SK-N-SH treated with all-trans-retinoic acid at 6 μM for 48 hours (cell line): ENCODE results near the gene SPON1.

Experiments used
- ATAC-seq: fragments of 200-7000 bp; cut with Tn5 transposase; 3 replicates; pipeline ENCODE4 v1.9.1; 2020; ENCODE audit warnings: mild to moderate bottlenecking, moderate library complexity
- ARNTL ChIP-seq: fragments of 450-650 bp; formaldehyde crosslinking; IDR thresholded peaks from 2 replicates; pipeline ENCODE4 v1.5.0; 2020; ENCODE audit warnings: low read depth, mild to moderate bottlenecking, moderate library complexity, borderline replicate concordance
- BACH2 ChIP-seq: fragments of 250-450 bp; sonication (Bioruptor Pico); IDR thresholded peaks from 2 replicates; pipeline ENCODE4 v1.9.0; 2021; ENCODE audit warnings: mild to moderate bottlenecking, borderline replicate concordance
- CREB5 ChIP-seq: fragments of 250-450 bp; sonication (Bioruptor Pico); IDR thresholded peaks from 2 replicates; pipeline ENCODE4 v1.5.1; 2020; ENCODE audit warnings: low read depth, mild to moderate bottlenecking, moderate library complexity
- CSDC2 ChIP-seq: fragments of 250-450 bp; sonication (Bioruptor Pico); IDR thresholded peaks from 2 replicates; pipeline ENCODE4 v1.5.0; 2020; ENCODE audit warnings: mild to moderate bottlenecking, moderate library complexity
- CSRNP3 ChIP-seq: fragments of 250-450 bp; sonication (Bioruptor Pico); IDR thresholded peaks from 2 replicates; pipeline ENCODE4 v1.5.1; 2021; ENCODE audit warnings: mild to moderate bottlenecking, moderate library complexity
- ESRRG ChIP-seq: fragments of 250-450 bp; sonication (Bioruptor Pico); IDR thresholded peaks from 2 replicates; pipeline ENCODE4 v1.6.1; 2021; ENCODE audit warnings: mild to moderate bottlenecking
- GLIS3 ChIP-seq: fragments of 250-450 bp; sonication (Bioruptor Pico); IDR thresholded peaks from 2 replicates; pipeline ENCODE4 v1.5.0; 2020; ENCODE audit warnings: mild to moderate bottlenecking, moderate library complexity
- ISL1 ChIP-seq: fragments of 250-450 bp; sonication (Bioruptor Pico); IDR thresholded peaks from 2 replicates; pipeline ENCODE4 v2.1.2; 2022; ENCODE audit warnings: mild to moderate bottlenecking, moderate library complexity
- OSR1 ChIP-seq: fragments of 250-450 bp; sonication (Bioruptor Pico); IDR thresholded peaks from 2 replicates; pipeline ENCODE4 v1.8.0; 2022; ENCODE audit warnings: moderate library complexity, mild to moderate bottlenecking, inconsistent platforms
- PATZ1 ChIP-seq: fragments of 250-450 bp; sonication (Bioruptor Pico); IDR thresholded peaks from 2 replicates; pipeline ENCODE4 v1.8.0; 2020; ENCODE audit warnings: mild to moderate bottlenecking, moderate library complexity, borderline replicate concordance
- PPARA ChIP-seq: fragments of 250-450 bp; sonication (Bioruptor Pico); IDR thresholded peaks from 2 replicates; pipeline ENCODE4 v1.5.0; 2020; ENCODE audit warnings: mild to moderate bottlenecking, borderline replicate concordance
- RARB ChIP-seq: fragments of 250-450 bp; sonication (Bioruptor Pico); IDR thresholded peaks from 2 replicates; pipeline ENCODE4 v1.8.0; 2021; ENCODE audit warnings: mild to moderate bottlenecking, moderate library complexity
- SNAI2 ChIP-seq: fragments of 250-450 bp; sonication (Bioruptor Pico); IDR thresholded peaks from 2 replicates; pipeline ENCODE4 v1.5.0; 2020; ENCODE audit warnings: mild to moderate bottlenecking, moderate library complexity
- TCF4 ChIP-seq: fragments of 250-450 bp; sonication (Bioruptor Pico); IDR thresholded peaks from 2 replicates; pipeline ENCODE4 v1.8.0; 2021; ENCODE audit warnings: mild to moderate bottlenecking, moderate library complexity, borderline replicate concordance
- TOX ChIP-seq: fragments of 250-450 bp; sonication (Bioruptor Pico); IDR thresholded peaks from 2 replicates; pipeline ENCODE4 v1.8.0; 2021; ENCODE audit warnings: mild to moderate bottlenecking, moderate library complexity, borderline replicate concordance
- TSHZ2 ChIP-seq: fragments of 250-450 bp; sonication (Bioruptor Pico); IDR thresholded peaks from 2 replicates; pipeline ENCODE4 v1.5.0; 2020; ENCODE audit warnings: mild to moderate bottlenecking, moderate library complexity
- ZC3H10 ChIP-seq: fragments of 250-450 bp; sonication (Bioruptor Pico); IDR thresholded peaks from 2 replicates; pipeline ENCODE4 v1.5.1; 2021; ENCODE audit warnings: mild to moderate bottlenecking, moderate library complexity
- ZFP3 ChIP-seq: fragments of 250-450 bp; sonication (Bioruptor Pico); IDR thresholded peaks from 2 replicates; pipeline ENCODE4 v1.5.0; 2020; ENCODE audit warnings: mild to moderate bottlenecking, moderate library complexity
- ZFP30 ChIP-seq: fragments of 450-650 bp; formaldehyde crosslinking; IDR thresholded peaks from 2 replicates; pipeline ENCODE4 v1.5.0; 2022; ENCODE audit warnings: mild to moderate bottlenecking, moderate library complexity
- ZNF565 ChIP-seq: fragments of 450-650 bp; formaldehyde crosslinking; conservative IDR thresholded peaks from 2 replicates; pipeline ENCODE4 v1.5.0; 2020; ENCODE audit warnings: low read depth, mild to moderate bottlenecking, moderate library complexity
- ZNF70 ChIP-seq: fragments of 450-650 bp; formaldehyde crosslinking; IDR thresholded peaks from 2 replicates; pipeline ENCODE4 v1.5.0; 2020; ENCODE audit warnings: mild to moderate bottlenecking, moderate library complexity
- ZNF8 ChIP-seq: fragments of 450-650 bp; formaldehyde crosslinking; IDR thresholded peaks from 2 replicates; pipeline ENCODE4 v1.5.0; 2020; ENCODE audit warnings: mild to moderate bottlenecking, moderate library complexity
- TF ChIP-seq, protein P1 (sequence below): fragments of 250-450 bp; sonication (Bioruptor Pico); IDR thresholded peaks from 2 replicates; pipeline ENCODE4 v1.8.0; 2021; ENCODE audit warnings: low read depth, mild to moderate bottlenecking, moderate library complexity, borderline replicate concordance

SPON1 gene

GRCh38 chr11:14240951-14241350, 278.4 kb downstream of the SPON1 start:
- ATAC-seq: no peak
- TF ChIP-seq BACH2 (CRISPR knock-in tag): no peak

DNA sequence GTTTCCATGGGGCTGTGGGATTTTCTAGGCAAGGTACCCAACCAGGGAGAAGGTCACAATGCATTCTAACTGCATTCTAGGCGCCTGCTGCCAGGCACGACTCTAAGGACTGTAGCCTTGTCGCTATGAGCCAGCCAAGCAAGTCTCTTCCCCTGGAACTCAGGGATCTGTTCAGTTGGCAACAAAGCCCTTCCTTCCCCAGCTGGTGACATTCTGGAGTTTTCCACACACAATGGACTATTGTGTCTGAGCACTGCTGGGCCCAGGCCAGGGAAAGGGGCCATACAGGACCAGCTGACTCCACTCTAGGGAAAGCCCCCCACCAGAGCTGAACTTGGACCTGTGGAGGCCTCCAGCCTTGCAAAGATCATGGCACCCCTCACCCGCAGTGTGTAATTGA, 279.7 kb downstream of the SPON1 start:
- TF ChIP-seq TOX (no peak), ZNF565 (CRISPR knock-in tag) (no peak), PATZ1 (CRISPR knock-in tag) (no peak), GLIS3 (CRISPR knock-in tag) (no peak), BACH2 (CRISPR knock-in tag) (no peak), TSHZ2 (CRISPR knock-in tag) (no peak), ZNF70 (CRISPR knock-in tag) (no peak), TCF4 (CRISPR knock-in tag) (no peak), CSRNP3 (no peak), CSDC2 (no peak), ZNF8 (CRISPR knock-in tag) (no peak), ZC3H10 (no peak), RARB (no peak), ARNTL (CRISPR knock-in tag) (no peak), ESRRG (CRISPR knock-in tag) (no peak)
- TF ChIP-seq, protein P1, sequence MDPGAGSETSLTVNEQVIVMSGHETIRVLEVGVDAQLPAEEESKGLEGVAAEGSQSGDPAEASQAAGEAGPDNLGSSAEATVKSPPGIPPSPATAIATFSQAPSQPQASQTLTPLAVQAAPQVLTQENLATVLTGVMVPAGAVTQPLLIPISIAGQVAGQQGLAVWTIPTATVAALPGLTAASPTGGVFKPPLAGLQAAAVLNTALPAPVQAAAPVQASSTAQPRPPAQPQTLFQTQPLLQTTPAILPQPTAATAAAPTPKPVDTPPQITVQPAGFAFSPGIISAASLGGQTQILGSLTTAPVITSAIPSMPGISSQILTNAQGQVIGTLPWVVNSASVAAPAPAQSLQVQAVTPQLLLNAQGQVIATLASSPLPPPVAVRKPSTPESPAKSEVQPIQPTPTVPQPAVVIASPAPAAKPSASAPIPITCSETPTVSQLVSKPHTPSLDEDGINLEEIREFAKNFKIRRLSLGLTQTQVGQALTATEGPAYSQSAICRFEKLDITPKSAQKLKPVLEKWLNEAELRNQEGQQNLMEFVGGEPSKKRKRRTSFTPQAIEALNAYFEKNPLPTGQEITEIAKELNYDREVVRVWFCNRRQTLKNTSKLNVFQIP (CRISPR knock-in tag): no peak
- ATAC-seq: no peak

GRCh38 chr11:14242733-14243132, 280.2 kb downstream of the SPON1 start:
- TF ChIP-seq GLIS3 (CRISPR knock-in tag) (no peak), TCF4 (CRISPR knock-in tag) (no peak), ZFP30 (CRISPR knock-in tag) (no peak), PATZ1 (CRISPR knock-in tag) (no peak), ZNF8 (CRISPR knock-in tag) (no peak), TOX (no peak), SNAI2 (no peak), ZNF70 (CRISPR knock-in tag) (no peak), OSR1 (no peak), ZNF565 (CRISPR knock-in tag) (no peak), PPARA (CRISPR knock-in tag) (no peak), ESRRG (CRISPR knock-in tag) (no peak), CREB5 (CRISPR knock-in tag) (no peak), ISL1 (CRISPR knock-in tag) (no peak), ARNTL (CRISPR knock-in tag) (no peak), CSDC2 (no peak), ZFP3 (no peak), ZC3H10 (no peak)
- TF ChIP-seq, protein P1 (CRISPR knock-in tag): no peak
- no peak for ATAC-seq
